GM12873 (cell line): ENCODE measurements around the gene PAK4.

Experiments used
- CTCF ChIP-seq: IDR thresholded peaks from 2 replicates; pipeline ENCODE4 v1.5.1; 2012; ENCODE audit warnings: low read depth, mild to moderate bottlenecking, moderate library complexity, low read length, control low read depth; ENCODE audit not compliant: insufficient read depth; ENCODE audit errors: missing control alignments

Gene PAK4

GRCh38 chr19:39128516-39129079 lies 3.0 kb downstream of the PAK4 start:
- TF ChIP-seq CTCF, result no peak

- TF ChIP-seq CTCF, result no peak
Measured at GRCh38 chr19:39129116-39129515, 3.5 kb downstream of the PAK4 start.

DNA sequence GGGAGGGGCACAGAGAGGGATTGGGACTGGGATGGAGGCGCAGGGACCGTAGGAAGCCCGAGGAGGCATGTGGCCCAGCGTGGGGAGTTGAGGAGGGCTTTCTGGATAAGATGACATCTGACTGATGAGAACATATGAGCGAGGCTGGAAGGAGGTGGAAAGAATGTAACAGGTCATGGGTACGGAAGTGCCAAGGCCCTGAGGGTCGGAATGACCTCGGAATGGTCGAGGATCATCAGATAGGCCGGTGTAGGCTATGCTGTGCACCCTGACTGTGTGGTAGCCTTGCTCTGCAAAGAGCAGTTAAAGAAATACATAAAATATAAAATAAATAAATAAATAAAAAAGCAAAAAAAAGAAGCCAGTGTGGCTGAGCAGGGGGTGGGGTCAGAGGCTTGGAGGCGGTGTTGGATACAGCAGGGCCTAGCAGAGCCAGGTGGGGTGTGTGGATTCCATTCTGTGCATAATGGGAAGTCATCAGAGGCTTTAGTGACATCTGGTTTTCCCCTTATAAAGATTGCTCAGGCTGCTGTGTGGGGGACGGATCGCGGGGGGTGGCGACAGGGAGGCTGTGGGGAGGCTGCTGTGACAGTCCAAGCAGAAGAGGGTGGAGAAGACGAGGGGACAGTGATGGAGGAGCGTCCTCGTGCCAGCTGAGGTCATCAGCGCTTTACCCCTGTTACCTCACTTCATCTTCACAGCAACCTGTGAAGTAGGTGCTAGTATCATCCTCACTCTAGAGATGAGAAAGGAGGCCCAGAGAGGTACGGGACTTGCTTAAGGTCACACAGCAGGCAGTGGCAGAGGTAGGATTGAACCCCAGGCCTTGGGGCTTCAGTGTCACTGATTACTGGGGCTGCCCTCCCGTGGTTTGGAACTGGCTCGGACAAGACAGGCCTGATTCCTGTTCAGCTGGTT lies 5.0 kb downstream of the PAK4 start:
- TF ChIP-seq CTCF, result no peak

DNA sequence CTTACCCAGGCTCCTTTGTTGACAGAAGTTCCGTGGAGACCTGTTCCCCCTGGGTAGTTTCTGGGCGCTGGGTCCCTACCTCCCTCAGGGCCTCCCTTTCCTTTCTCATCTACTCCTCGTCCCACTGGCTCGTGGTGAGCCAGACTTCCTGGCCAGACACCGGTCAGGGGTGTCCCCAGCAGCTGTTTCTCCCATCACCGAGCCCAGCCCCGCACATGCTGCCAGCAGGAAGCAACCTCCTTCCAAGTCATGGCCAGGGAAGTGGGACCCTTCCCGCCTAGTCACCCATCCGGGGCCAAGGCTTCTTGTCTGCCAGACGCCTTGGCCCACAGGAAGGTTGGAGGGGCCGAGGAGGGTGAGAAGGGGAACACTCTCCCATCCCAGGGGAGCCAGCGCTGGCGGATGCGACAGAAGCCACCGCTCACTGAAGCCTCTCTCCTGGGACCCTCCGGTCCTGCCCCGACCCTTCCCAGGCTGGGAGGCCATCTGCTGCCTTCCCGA lies 5.7 kb downstream of the PAK4 start:
- no peak for TF ChIP-seq CTCF

DNA sequence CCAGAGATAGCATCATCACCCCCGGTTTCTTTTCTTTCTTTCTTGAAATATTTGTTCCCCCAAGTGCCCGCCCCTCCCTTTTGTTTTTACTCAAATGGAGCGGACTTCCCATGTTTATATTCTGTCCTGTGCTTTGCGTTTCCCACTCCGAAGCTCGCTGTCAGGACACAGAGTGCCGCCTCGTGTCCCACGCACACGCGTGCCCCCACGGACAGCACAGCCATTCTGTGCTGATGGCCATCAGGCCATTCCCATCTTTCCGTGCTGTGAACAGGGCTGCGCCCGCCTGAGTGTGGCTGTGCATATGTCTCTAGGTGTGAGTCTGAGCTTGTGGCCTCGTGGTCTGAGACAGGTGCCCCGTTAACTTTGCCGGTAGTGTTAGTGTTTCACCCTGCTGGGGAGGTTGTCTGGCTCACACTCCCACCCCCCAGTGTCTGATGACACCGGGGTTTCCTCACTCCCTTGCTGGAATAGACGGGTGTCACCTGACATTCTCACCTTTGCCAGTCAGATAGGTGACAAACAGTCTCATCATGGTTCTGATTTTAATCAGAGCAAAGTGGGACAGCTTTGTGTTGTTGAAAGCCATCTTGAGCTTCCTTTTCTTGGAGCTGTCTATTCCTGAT lies 6.9 kb downstream of the PAK4 start:
- TF ChIP-seq CTCF, result no peak

DNA sequence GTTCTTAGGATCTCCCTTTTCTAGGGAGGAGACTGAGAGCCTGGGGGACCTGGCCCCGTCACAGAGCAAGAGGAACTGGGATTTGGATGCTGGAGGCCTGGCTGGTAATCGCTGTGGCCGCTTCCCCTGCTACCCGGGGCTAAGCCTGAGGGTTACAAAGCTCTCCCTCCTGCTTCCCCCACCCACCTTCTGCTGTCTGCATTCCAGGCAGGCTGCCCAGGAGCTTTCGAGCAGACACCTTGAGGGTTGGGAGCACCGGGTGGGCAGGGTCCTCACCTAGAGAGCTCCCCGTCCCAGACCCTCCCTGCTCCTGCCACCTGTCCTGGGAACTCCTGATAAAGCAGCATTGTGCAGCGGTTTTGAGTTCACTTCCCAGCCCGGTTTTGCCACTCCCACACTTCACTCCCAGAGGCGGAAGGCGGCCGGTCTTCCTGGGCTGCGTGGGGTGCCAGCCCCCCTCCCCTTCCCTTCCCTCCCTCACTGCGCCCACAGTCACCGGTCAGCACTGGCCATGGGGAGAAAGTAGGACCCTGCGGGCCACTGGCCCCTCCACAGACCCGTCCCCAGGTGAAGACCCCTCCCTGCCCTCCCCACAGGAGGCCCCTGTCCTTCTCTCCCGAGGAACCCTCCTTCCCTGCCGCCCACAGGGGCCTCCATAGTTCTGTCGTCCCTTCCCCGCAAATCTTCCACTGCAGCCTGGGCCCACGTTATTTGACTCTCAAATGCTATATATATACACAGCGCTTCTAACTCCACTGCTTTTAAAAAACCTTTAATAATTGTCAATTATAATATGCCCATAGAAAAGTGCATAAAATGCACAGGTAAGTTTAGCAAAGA lies 8.1 kb downstream of the PAK4 start:
- TF ChIP-seq CTCF, result no peak
